IPS-20b (cell line): ENCODE measurements around the gene ABAT.

Experiments used
- H3K27ac ChIP-seq: one replicate; pipeline ENCODE4 v1.5.1; 2013; ENCODE audit warnings: low read length
- H3K27me3 ChIP-seq: 2 replicates; pipeline ENCODE4 v1.6.1; 2013; ENCODE audit warnings: mild to moderate bottlenecking, low read length, inconsistent platforms; ENCODE audit not compliant: insufficient read depth
- H3K36me3 ChIP-seq: 2 replicates; pipeline ENCODE4 v1.6.1; 2013; ENCODE audit warnings: low read depth, mild to moderate bottlenecking, inconsistent platforms, low read length, moderate library complexity; ENCODE audit not compliant: insufficient read depth
- H3K4me1 ChIP-seq: 2 replicates; pipeline ENCODE4 v1.6.1; 2013; ENCODE audit warnings: mild to moderate bottlenecking, control low read depth, inconsistent platforms, low read length, moderate library complexity; ENCODE audit not compliant: insufficient read depth
- H3K4me3 ChIP-seq: 2 replicates; pipeline ENCODE4 v1.5.1; 2013; ENCODE audit warnings: mild to moderate bottlenecking, low read length, inconsistent platforms
- H3K9ac ChIP-seq: 2 replicates; pipeline ENCODE4 v1.6.1; 2013; ENCODE audit warnings: low read depth, mild to moderate bottlenecking, inconsistent platforms, low read length, moderate library complexity
- H3K9me3 ChIP-seq: 2 replicates; pipeline ENCODE4 v1.6.1; 2013; ENCODE audit warnings: mild to moderate bottlenecking, low read depth, low read length, inconsistent platforms; ENCODE audit not compliant: insufficient read depth

Gene ABAT

GRCh38 chr16:8675183-8676159 lies 1.1 kb downstream of the ABAT start:
- no peaks in the 10 kb centered on the region for H3K36me3 ChIP-seq
- H3K27me3 ChIP-seq: peaks cover 36% of the 10 kb centered on the region
- no peak overlapping the region for H3K27ac ChIP-seq
- H3K4me3 ChIP-seq: peak overlapping the region; percentile 91
- peak overlapping the region; percentile 75; the same call in 1 of the 2 replicates for H3K9ac ChIP-seq
- H3K9me3 ChIP-seq: no peaks in the 10 kb centered on the region
- no peaks in the 10 kb centered on the region for H3K4me1 ChIP-seq

DNA sequence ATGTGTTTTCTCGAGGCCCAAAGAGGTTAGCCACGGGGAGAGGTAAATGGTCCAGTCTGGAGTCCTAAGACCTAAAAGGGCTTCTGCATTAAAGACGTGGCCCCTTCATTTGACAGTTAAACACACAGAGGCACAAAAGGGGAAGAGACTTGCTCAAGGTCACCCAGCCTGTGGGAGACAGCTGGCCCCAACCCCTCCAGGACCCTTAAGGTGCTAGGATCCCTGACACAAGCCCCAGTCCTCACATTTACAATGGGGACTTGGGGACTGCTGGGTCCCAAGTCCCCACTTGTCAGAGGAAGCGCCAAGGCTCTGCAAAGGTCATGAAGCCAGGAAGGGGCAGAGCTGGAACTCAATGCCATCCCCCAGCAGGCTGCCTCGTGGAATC lies 1.7 kb downstream of the ABAT start:
- H3K9ac ChIP-seq: no peak overlapping the region
- H3K36me3 ChIP-seq: no peaks in the 10 kb centered on the region
- H3K9me3 ChIP-seq: no peaks in the 10 kb centered on the region
- H3K4me1 ChIP-seq: no peaks in the 10 kb centered on the region
- peaks cover 36% of the 10 kb centered on the region for H3K27me3 ChIP-seq
- no peak overlapping the region for H3K4me3 ChIP-seq
- H3K27ac ChIP-seq: no peak overlapping the region

- no peaks in the 10 kb centered on the region for H3K9me3 ChIP-seq
- H3K27ac ChIP-seq: no peak overlapping the region
- peaks cover 36% of the 10 kb centered on the region for H3K27me3 ChIP-seq
- no peaks in the 10 kb centered on the region for H3K36me3 ChIP-seq
- H3K4me3 ChIP-seq: no peak overlapping the region
- no peaks in the 10 kb centered on the region for H3K4me1 ChIP-seq
- H3K9ac ChIP-seq: no peak overlapping the region
Measured at GRCh38 chr16:8676737-8677375, 2.4 kb downstream of the ABAT start.

GRCh38 chr16:8677481-8677880 lies 3.1 kb downstream of the ABAT start:
- H3K27me3 ChIP-seq: peaks cover 36% of the 10 kb centered on the region
- no peaks in the 10 kb centered on the region for H3K36me3 ChIP-seq
- no peak overlapping the region for H3K9ac ChIP-seq
- H3K9me3 ChIP-seq: no peaks in the 10 kb centered on the region
- no peaks in the 10 kb centered on the region for H3K4me1 ChIP-seq
- no peak overlapping the region for H3K27ac ChIP-seq
- no peak overlapping the region for H3K4me3 ChIP-seq

DNA sequence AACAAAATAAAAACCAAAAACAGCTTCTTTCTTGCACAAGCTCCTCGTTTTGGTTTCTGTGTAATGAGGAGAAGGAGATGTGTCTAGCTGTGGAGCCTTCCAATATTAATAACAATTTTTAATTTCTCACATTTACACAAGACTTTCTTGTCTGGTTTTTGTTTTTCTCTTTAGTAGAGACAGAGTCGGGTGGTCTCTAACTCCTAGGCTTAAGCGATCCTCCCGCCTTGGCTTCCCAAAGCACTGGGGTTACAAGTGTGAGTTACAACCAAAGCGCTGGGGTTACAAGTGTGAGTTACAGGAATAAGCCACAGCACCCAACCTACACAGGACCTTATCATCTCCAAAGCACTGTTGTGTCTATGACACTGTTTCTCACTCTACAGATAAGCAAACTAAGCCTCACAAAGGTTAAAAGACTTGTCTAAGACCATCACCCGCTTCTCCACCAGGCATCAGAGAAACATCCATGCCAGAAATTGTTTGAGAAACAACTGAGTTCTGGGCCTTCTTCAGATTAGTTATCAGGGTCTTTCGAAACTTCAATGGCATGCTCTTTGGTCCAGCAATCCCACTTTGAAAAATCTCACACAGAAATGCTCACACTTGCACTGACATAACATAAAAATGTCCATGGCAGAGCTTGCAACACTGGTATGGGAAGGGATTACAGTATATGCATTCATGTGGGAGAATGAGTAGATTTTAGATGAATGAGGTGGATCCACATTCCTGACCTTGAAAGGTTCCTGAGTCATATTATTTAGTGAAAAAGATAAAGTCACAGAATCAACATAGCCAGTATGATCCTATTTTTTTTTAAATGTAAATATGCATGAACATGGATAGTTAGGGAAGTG lies 3.9 kb downstream of the ABAT start:
- Histone ChIP-seq H3K36me3 (no peaks in the 10 kb centered on the region), H3K9me3 (no peaks in the 10 kb centered on the region), H3K4me3 (no peak overlapping the region), H3K27ac (no peak overlapping the region), H3K27me3 (peaks cover 36% of the 10 kb centered on the region), H3K4me1 (no peaks in the 10 kb centered on the region), H3K9ac (no peak overlapping the region)

GRCh38 chr16:8679151-8679550 lies 4.7 kb downstream of the ABAT start:
- no peaks in the 10 kb centered on the region for H3K36me3 ChIP-seq
- no peaks in the 10 kb centered on the region for H3K9me3 ChIP-seq
- H3K4me1 ChIP-seq: no peaks in the 10 kb centered on the region
- H3K4me3 ChIP-seq: no peak overlapping the region
- peaks cover 29% of the 10 kb centered on the region for H3K27me3 ChIP-seq
- H3K27ac ChIP-seq: no peak overlapping the region
- no peak overlapping the region for H3K9ac ChIP-seq

- H3K36me3 ChIP-seq: no peaks in the 10 kb centered on the region
- peaks cover 9% of the 10 kb centered on the region; the same call in 1 of the 2 replicates for H3K4me1 ChIP-seq
- no peak overlapping the region for H3K27ac ChIP-seq
- no peak overlapping the region for H3K4me3 ChIP-seq
- H3K9me3 ChIP-seq: no peaks in the 10 kb centered on the region
- no peak overlapping the region for H3K9ac ChIP-seq
- H3K27me3 ChIP-seq: no peaks in the 10 kb centered on the region
Measured at GRCh38 chr16:8682551-8683259, 8.3 kb downstream of the ABAT start.

- no peaks in the 10 kb centered on the region for H3K36me3 ChIP-seq
- no peaks in the 10 kb centered on the region for H3K9me3 ChIP-seq
- no peak overlapping the region for H3K9ac ChIP-seq
- peaks cover 9% of the 10 kb centered on the region; the same call in 1 of the 2 replicates for H3K4me1 ChIP-seq
- H3K27me3 ChIP-seq: no peaks in the 10 kb centered on the region
- no peak overlapping the region for H3K4me3 ChIP-seq
- no peak overlapping the region for H3K27ac ChIP-seq
Measured at GRCh38 chr16:8683640-8684039, 9.2 kb downstream of the ABAT start.

GRCh38 chr16:8685617-8686016 lies 11.2 kb downstream of the ABAT start:
- peaks cover 9% of the 10 kb centered on the region; the same call in 1 of the 2 replicates for H3K4me1 ChIP-seq
- no peak overlapping the region for H3K27ac ChIP-seq
- H3K9ac ChIP-seq: no peak overlapping the region
- peaks cover 14% of the 10 kb centered on the region for H3K9me3 ChIP-seq
- H3K27me3 ChIP-seq: no peaks in the 10 kb centered on the region
- H3K36me3 ChIP-seq: no peaks in the 10 kb centered on the region
- no peak overlapping the region for H3K4me3 ChIP-seq

DNA sequence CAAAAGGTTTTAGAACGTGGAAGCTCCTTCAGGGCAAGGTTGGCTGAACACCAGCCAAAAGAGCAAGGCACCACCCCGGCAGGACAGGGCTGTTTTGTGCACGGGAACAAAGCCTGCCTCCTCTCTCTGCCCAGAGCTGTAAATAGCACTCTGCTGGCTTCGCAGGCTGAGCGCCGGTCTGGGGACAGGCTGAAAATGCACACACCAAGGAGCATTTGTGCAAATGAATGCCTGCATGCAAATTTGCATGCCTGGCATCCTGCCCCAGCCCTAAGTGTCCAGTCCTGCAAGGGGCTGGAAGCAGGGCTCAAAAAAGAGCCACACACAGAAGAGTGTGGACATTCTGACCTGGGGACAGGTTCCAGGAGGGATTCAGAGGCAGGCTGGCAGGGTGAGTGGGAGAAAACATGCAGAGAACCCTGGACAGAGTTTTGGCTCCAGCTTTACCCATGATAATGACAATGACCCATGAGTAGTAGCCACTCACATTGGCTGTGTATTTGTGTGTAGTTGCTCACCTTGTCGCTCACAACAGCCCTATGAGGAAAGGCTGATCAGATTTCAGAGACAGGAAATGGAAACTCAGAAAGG lies 11.7 kb downstream of the ABAT start:
- H3K27me3 ChIP-seq: no peaks in the 10 kb centered on the region
- no peak overlapping the region for H3K4me3 ChIP-seq
- H3K4me1 ChIP-seq: peaks cover 9% of the 10 kb centered on the region; the same call in 1 of the 2 replicates
- H3K27ac ChIP-seq: no peak overlapping the region
- no peak overlapping the region for H3K9ac ChIP-seq
- peaks cover 14% of the 10 kb centered on the region for H3K9me3 ChIP-seq
- H3K36me3 ChIP-seq: no peaks in the 10 kb centered on the region
